ENCODE measurements around the gene WDFY1. TPM values are rescaled to one million over a fixed set of nuclear protein-coding genes. Genes with fewer than 3 reads are reported as not detected.

The WDFY1 gene
- total RNA-seq, 1 donor from 2014 or later: 10.8 TPM

DNA sequence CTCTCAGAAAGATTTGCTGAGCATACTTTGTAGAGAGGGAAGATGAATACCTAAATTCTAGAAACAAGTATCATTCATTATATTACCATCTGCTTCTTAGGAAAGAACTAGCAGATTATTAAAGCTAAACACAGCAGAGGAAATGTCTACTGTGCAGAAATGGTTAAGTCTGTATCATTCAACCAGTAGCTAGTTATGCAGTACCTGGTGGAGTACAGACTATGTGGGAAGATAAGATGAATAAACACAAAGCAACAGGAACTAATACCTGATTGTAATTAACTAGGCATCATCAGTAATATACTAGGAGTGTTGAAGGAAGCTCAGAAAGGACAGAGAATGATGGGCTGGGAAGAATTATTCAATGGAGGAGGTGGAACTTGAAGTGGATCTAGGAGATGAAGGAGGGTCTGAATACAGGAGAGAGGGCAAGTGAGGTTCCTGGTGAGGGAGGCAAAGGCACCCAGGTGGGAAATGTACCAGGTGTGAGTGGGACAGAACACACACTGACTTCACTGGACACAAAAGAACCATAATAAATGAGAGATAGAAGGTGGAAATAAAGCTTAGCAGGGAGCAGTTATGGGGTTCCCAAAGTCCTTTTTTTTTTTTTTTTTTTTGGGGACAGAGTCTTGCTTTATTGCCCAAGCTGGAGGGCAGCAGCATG is 9.5 kb downstream of the WDFY1 start:
- intact Hi-C loops (cut with DNase I): no loop called here
- DNase-seq (no peak), ATAC-seq (ENCODE audit: poor library complexity) (no peak)

- intact Hi-C loops (cut with DNase I): no loop called here
- DNase-seq (no peak), ATAC-seq (ENCODE audit: poor library complexity) (no peak)
Observed at GRCh38 chr2:223934870-223935269, 10.3 kb downstream of the WDFY1 start.

DNA sequence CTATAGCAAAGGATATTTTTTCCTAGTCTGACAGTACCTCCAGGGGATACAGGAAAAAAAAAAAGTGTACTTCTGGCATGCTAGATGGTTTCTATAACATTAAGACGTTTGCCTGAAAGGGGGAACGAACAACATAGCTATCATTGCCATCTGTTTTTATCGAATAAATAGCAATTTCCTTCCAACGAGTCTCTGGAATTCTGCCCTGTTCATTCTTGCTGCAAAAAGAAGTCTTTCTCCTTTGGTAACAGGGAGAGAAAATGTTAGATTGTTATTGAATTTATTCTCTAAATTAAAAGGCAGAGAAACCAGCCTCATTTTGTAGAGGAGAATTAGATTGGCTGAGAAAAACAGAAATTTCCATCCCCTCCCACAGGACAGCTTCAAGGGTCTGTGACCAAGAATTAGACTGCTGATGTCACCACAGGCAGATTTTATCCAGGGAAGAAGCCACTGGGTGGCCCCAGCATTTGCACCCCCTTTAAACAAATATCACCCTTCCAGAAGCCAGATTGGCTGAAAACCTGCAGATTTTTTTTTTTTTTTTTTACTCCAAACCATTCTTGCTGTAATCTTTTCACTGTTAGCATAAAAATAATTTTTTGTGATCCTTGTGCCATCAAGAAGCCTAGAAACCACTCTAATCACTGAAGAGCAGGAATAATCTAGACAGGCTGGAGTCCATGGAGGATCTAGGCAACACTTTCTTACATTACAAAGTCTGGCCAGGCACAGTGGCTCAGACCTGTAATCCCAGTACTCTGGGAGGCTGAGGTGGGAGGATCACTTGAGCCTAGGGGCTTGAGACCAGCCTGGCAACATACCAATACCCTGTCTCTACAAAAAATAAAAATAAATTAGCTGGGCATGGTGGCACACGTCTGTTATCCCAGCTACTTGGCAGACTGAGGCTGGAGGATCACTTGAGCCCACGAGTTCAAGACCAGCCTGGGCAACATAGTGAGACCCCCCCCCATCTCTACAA is 12.0 kb downstream of the WDFY1 start:
- ATAC-seq (ENCODE audit: poor library complexity): no peak
- intact Hi-C loops (cut with DNase I): no loop called here
- DNase-seq: no peak

GRCh38 chr2:223930103-223930976 is 14.8 kb downstream of the WDFY1 start:
- peak; percentile 92 for ATAC-seq (ENCODE audit: poor library complexity)
- DNase-seq: peak; percentile 67
- intact Hi-C loops (cut with DNase I): no loop called here

GRCh38 chr2:223929571-223930102 is 15.5 kb downstream of the WDFY1 start:
- no peak for ATAC-seq (ENCODE audit: poor library complexity)
- intact Hi-C loops (cut with DNase I): no loop called here
- DNase-seq: no peak

DNA sequence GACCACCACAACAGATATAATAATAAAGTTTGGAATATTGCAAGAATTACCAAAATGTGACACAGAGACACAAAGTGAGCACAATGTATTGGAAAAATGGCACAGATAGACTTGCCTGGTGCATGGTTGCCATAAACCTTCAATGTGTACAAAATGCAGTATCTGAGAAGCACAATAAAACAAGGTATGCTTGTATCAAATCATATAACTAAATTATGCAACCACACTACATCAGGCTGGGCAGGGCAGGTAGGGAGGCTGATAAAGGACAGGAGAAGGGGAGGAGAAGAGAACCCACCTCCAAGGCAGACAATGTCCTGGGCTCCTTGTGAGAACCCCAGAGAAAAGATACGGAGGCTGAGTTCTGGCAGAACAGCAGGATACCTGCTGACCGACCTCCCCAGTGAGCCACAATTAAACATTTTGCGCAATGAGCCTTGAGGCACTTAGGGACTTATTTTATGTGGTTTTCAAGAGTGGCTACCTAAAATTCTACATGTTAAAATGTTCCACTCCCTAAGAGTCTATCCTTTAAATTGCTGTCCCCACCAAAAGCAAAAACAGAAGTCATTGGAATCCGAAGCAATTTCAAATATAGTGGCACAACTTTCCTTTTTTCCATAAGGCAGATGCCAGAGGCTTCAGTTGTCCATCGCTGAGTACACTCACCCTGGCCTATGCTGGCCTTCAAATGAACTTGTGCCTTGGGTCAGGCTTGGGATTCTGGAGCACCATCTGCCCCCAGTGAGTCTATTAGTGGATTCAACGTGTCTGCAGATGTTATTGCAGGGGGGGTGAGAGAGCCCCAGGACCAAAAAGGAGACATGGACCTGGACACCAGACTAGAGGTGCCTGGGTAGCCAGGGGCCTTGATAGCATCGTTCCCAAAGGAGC is 16.8 kb downstream of the WDFY1 start:
- ATAC-seq (ENCODE audit: poor library complexity) (no peak), DNase-seq (no peak)
- intact Hi-C loops (cut with DNase I): no loop called here

DNA sequence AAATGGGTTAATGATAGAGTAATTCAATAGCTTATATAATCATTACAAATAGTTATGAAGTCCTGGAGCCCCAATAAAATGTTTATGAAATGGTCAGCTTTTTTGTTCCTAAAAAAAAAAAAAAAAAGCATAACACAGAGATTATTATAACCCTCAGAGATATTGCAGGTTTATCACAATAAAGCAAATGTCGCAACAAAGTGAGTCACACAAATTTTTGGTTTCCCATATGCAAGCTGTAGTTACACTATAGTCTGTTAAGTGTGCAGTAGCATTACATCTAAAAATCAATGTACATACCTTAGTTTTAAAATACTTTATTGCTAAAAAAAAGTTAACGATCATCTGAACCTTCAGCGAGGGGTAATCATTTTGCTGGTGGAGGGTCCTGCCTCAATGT is 20.0 kb downstream of the WDFY1 start:
- no peak for ATAC-seq (ENCODE audit: poor library complexity)
- intact Hi-C loops (cut with DNase I): no loop called here
- DNase-seq: no peak

DNA sequence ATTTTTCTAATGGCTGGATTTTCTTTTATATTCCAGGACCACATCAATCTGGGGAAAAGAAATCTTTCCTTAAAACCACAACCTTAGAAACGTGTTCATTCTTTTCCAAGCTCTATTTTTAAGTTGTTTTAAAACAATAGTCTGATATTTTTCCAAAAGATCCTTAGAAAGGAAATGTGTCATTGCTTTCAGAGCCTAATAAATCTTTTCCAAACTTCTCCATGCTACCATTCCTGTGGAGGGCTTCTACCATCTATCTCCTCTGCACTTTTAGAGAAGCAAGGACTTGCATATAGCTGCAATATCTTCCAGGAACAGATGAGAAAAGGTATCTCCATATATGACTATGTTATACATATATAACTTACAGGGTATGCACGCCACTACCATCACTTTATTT is 21.2 kb downstream of the WDFY1 start:
- intact Hi-C loops (cut with DNase I): no loop called here
- ATAC-seq (ENCODE audit: poor library complexity) (no peak), DNase-seq (no peak)

- intact Hi-C loops (cut with DNase I): no loop called here
- DNase-seq (no peak), ATAC-seq (ENCODE audit: poor library complexity) (no peak)
Observed at GRCh38 chr2:223922308-223922707, 22.8 kb downstream of the WDFY1 start.

DNA sequence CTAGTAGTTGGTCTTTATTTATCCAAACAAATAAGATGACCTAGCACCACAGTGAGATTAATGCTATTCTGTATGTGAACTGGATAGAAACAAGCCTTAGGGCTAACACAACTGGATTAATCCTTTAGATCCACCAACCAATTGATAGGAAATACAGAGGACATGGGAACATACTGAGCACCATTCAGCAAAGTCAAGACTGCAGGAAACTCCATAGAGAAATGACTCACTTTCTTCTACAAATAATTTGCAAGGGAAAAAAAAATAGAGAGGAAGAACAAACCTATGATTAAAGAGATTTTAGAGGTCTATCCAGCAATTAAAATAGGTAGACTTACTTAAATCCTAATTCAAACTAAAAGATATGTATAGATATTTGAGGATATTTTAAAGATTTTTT is 23.9 kb downstream of the WDFY1 start:
- intact Hi-C loops (cut with DNase I): no loop called here
- ATAC-seq (ENCODE audit: poor library complexity) (no peak), DNase-seq (no peak)

DNA sequence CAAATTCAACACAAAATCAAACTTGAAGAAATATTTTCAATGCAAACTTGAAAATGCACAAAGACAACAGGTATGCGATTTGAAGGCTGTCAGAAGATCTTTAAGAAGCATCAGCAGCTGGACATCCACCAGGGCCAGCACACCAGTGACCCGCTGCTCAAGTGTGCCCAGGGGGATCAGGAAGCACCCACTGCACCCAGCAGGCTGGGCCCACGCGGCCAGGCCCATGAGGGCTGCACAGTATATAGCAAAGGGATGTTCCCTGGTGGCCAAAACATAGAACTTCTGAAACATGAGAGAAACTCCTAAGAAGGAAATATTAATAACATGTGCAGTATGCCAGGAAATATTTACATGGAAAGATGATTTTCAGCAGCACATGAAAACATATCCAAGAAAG is 25.0 kb downstream of the WDFY1 start:
- intact Hi-C loops (cut with DNase I): no loop called here
- ATAC-seq (ENCODE audit: poor library complexity): no peak
- DNase-seq: no peak

GRCh38 chr2:223918671-223919134 is 26.4 kb downstream of the WDFY1 start:
- intact Hi-C loops (cut with DNase I): no loop called here
- ATAC-seq (ENCODE audit: poor library complexity) (no peak), DNase-seq (no peak)

DNA sequence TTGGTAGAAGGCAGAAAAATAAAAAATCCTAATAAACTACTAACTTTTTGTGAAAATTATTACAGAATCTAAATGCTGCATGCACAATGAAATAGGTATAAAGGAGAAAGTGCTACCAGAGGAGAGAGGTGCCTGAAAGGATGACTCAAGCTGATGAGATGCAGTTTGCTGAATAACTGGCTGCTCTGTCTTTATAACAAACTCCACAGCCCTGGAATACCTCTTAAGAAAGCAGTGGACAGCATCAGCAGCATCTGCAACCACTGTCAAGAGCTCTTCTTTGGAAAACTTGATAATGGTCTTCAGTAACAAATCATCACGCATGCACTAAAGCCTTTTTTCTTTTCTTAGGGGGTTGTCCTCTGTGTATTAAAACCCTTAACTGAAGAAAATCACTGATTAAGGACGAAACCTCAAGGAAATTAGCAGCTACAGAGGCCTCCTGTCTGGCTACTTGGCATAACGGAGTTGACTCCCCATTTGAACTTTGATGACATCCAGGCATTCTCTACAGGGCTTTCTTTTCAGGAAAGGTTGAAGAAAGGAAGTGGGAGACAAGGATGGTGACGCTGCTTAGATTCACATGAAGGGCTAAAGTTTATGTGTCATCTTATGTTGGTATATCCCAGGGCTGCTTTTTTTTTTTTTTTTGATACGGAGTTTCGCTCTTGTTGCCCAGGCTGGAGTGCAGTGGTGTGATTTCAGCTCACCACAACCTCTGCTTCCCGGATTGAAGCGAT is 28.8 kb downstream of the WDFY1 start:
- ATAC-seq (ENCODE audit: poor library complexity) (no peak), DNase-seq (no peak)
- intact Hi-C loops (cut with DNase I): no loop called here

GRCh38 chr2:223915071-223915470 is 30.1 kb downstream of the WDFY1 start:
- DNase-seq: no peak
- ATAC-seq (ENCODE audit: poor library complexity): no peak
- intact Hi-C loops (cut with DNase I): no loop called here

- intact Hi-C loops (cut with DNase I): no loop called here
- no peak for ATAC-seq (ENCODE audit: poor library complexity)
- no peak for DNase-seq
Observed at GRCh38 chr2:223914324-223914723, 30.8 kb downstream of the WDFY1 start.

GRCh38 chr2:223909001-223909741 is 36.0 kb downstream of the WDFY1 start:
- intact Hi-C loops (cut with DNase I): no loop called here
- DNase-seq: no peak
- ATAC-seq (ENCODE audit: poor library complexity): no peak
